OCI-LY1 (cell line): Measurements from ENCODE around the gene FAM107B.
"Not testable (repeated sequence)": the region's sequence is repeated elsewhere in the genome, so short reads cannot be mapped to it uniquely, and the experiment has no call there.

ENCODE experiments used
- H2AFZ ChIP-seq: fragments of 200-600 bp; sonication (generic), shearing (Covaris generic); 2 replicates; pipeline ENCODE4 v1.6.0; 2014; ENCODE audit warnings: antibody characterized with exemption, mild to moderate bottlenecking, low read length
- H3F3A ChIP-seq: fragments of 200-600 bp; sonication (generic), shearing (Covaris generic); 2 replicates; pipeline ENCODE4 v1.6.0; 2014; ENCODE audit warnings: mild to moderate bottlenecking, antibody characterized with exemption, low read length, moderate library complexity; ENCODE audit not compliant: insufficient read depth
- H3K27ac ChIP-seq: fragments of 200-600 bp; sonication (generic); 2 replicates; pipeline ENCODE4 v1.5.1; 2014; ENCODE audit warnings: low read length, mixed run types, mild to moderate bottlenecking, low read depth; ENCODE audit not compliant: poor library complexity, severe bottlenecking
- H3K27me3 ChIP-seq: fragments of 200-600 bp; sonication (generic); 2 replicates; pipeline ENCODE4 v1.6.0; 2014; ENCODE audit warnings: antibody characterized with exemption, mild to moderate bottlenecking, low read length, moderate library complexity; ENCODE audit not compliant: insufficient read depth
- H3K36me3 ChIP-seq: fragments of 200-600 bp; sonication (generic); 2 replicates; pipeline ENCODE4 v1.6.1; 2014; ENCODE audit warnings: mild to moderate bottlenecking, antibody characterized with exemption, low read length, moderate library complexity, mixed read lengths; ENCODE audit not compliant: insufficient read depth
- H3K4me1 ChIP-seq: fragments of 200-600 bp; sonication (generic); 2 replicates; pipeline ENCODE4 v1.5.1; 2014; ENCODE audit warnings: mild to moderate bottlenecking, low read length, moderate library complexity; ENCODE audit not compliant: insufficient read depth, severe bottlenecking
- H3K4me2 ChIP-seq: fragments of 200-600 bp; sonication (generic), shearing (Covaris generic); 2 replicates; pipeline ENCODE4 v1.6.1; 2014; ENCODE audit warnings: low read length
- H3K4me3 ChIP-seq: fragments of 200-600 bp; sonication (generic); 2 replicates; pipeline ENCODE4 v1.5.1; 2014; ENCODE audit warnings: low read length, low read depth, mild to moderate bottlenecking, mixed read lengths; ENCODE audit not compliant: poor library complexity, severe bottlenecking
- H3K79me2 ChIP-seq: fragments of 200-600 bp; shearing (Covaris generic); 2 replicates; pipeline ENCODE4 v1.6.1; 2016; ENCODE audit warnings: mixed run types, low read length, mixed read lengths; ENCODE audit not compliant: insufficient read depth
- H3K9ac ChIP-seq: fragments of 200-600 bp; sonication (generic), shearing (Covaris generic); 2 replicates; pipeline ENCODE4 v1.6.1; 2014; ENCODE audit warnings: mild to moderate bottlenecking, low read length, mixed read lengths
- H3K9me2 ChIP-seq: fragments of 200-600 bp; sonication (generic), shearing (Covaris generic); 2 replicates; pipeline ENCODE4 v1.6.1; 2014; ENCODE audit warnings: low read depth, mild to moderate bottlenecking, low read length, mixed read lengths
- H3K9me3 ChIP-seq: fragments of 200-600 bp; shearing (Covaris generic); 2 replicates; pipeline ENCODE4 v1.6.1; 2014; ENCODE audit warnings: low read length, mixed read lengths
- H4K20me1 ChIP-seq: fragments of 200-600 bp; sonication (generic), shearing (Covaris generic); 2 replicates; pipeline ENCODE4 v1.6.0; 2016; ENCODE audit warnings: mild to moderate bottlenecking, low read length; ENCODE audit not compliant: insufficient read depth
- CTCF ChIP-seq: fragments of 200-600 bp; sonication (generic), shearing (Covaris generic); IDR thresholded peaks from 2 replicates; pipeline ENCODE4 v1.5.1; 2017; ENCODE audit warnings: mild to moderate bottlenecking, antibody characterized with exemption, low read length, moderate library complexity, mixed read lengths
- EZH2 ChIP-seq: fragments of 200-600 bp; sonication (generic), shearing (Covaris generic); IDR thresholded peaks from 2 replicates; pipeline ENCODE4 v1.8.0; 2017; ENCODE audit warnings: borderline replicate concordance, mixed run types, mild to moderate bottlenecking, antibody characterized with exemption, low read length, moderate library complexity, mixed read lengths

Gene FAM107B

GRCh38 chr10:14688606-14689005, 86.1 kb downstream of the FAM107B start:
- Histone ChIP-seq H3K79me2 (no peaks in the 10 kb centered on the region), H3K9ac (no peak overlapping the region), H3K4me1 (peaks cover 15% of the 10 kb centered on the region), H4K20me1 (no peaks in the 10 kb centered on the region), H3K36me3 (no peaks in the 10 kb centered on the region; the same call in 1 of the 2 replicates), H2AFZ (no peak overlapping the region), H3K4me2 (no peak overlapping the region), H3K9me2 (no peaks in the 10 kb centered on the region), H3K27me3 (no peaks in the 10 kb centered on the region), H3K27ac (no peak overlapping the region), H3K9me3 (0 out of 2 replicates have a peak, but pooled peaks cover 3% of the 10 kb centered on the region), H3K4me3 (no peak overlapping the region), H3F3A (no peaks in the 10 kb centered on the region)
- TF ChIP-seq EZH2 (no peak), CTCF (no peak)

GRCh38 chr10:14688189-14688588, 86.5 kb downstream of the FAM107B start:
- not testable (repeated sequence) for H3K9ac ChIP-seq, H3K27me3 ChIP-seq, H3K4me3 ChIP-seq, H3K27ac ChIP-seq, H3K9me2 ChIP-seq, H3K36me3 ChIP-seq, H2AFZ ChIP-seq, H3F3A ChIP-seq, H3K4me2 ChIP-seq, H4K20me1 ChIP-seq, H3K9me3 ChIP-seq, H3K79me2 ChIP-seq
- peaks cover 19% of the 10 kb centered on the region for H3K4me1 ChIP-seq

GRCh38 chr10:14687340-14687739, 87.4 kb downstream of the FAM107B start:
- Histone ChIP-seq H3K9me2 (no peaks in the 10 kb centered on the region), H3K9me3 (0 out of 2 replicates have a peak, but pooled peaks cover 3% of the 10 kb centered on the region), H3K4me1 (peaks cover 26% of the 10 kb centered on the region), H3K27ac (no peak overlapping the region), H4K20me1 (no peaks in the 10 kb centered on the region), H3K27me3 (no peaks in the 10 kb centered on the region), H3F3A (no peaks in the 10 kb centered on the region), H3K79me2 (no peaks in the 10 kb centered on the region), H2AFZ (no peak overlapping the region), H3K4me3 (no peak overlapping the region), H3K36me3 (no peaks in the 10 kb centered on the region; the same call in 1 of the 2 replicates), H3K4me2 (no peak overlapping the region), H3K9ac (no peak overlapping the region)
- no peak for TF ChIP-seq CTCF
- no peak for TF ChIP-seq EZH2

GRCh38 chr10:14686356-14686755, 88.3 kb downstream of the FAM107B start:
- no peaks in the 10 kb centered on the region for H3K79me2 ChIP-seq
- H3K9me2 ChIP-seq: no peaks in the 10 kb centered on the region
- H3K4me1 ChIP-seq: peaks cover 26% of the 10 kb centered on the region
- H3K27ac ChIP-seq: no peak overlapping the region
- no peaks in the 10 kb centered on the region for H3K27me3 ChIP-seq
- 0 out of 2 replicates have a peak, but pooled peaks cover 3% of the 10 kb centered on the region for H3K9me3 ChIP-seq
- no peak overlapping the region for H3K9ac ChIP-seq
- H3K4me3 ChIP-seq: no peak overlapping the region
- H4K20me1 ChIP-seq: no peaks in the 10 kb centered on the region
- H3K4me2 ChIP-seq: no peak overlapping the region; the same call in 1 of the 2 replicates
- no peaks in the 10 kb centered on the region for H3F3A ChIP-seq
- no peak for TF ChIP-seq EZH2
- TF ChIP-seq CTCF: no peak
- no peaks in the 10 kb centered on the region; the same call in 1 of the 2 replicates for H3K36me3 ChIP-seq
- H2AFZ ChIP-seq: no peak overlapping the region
